A673 (cell line): ENCODE measurements around the gene PCDHA3. TPM values are rescaled to one million over a fixed set of nuclear protein-coding genes. Genes with fewer than 3 reads are reported as not detected.
A peak's percentile ranks its signal among the peaks of the same experiment; 100 is the strongest.
"Not testable (repeated sequence)": the region's sequence is repeated elsewhere in the genome, so short reads cannot be mapped to it uniquely, and the experiment has no call there.

Experiments used
- BruUV-seq: library from RNA; stranded (reverse); fragments of 400-500 nt; replicated peaks from 2 replicates; lab custom pipeline; 2021; lab: Mats Ljungman, UMichigan
- CTCF ChIA-PET: fragments of 300-600 bp; sonication (Branson Sonifier 250); formaldehyde crosslinking; loops from one replicate; lab custom pipeline; 2022; ENCODE audit warnings: antibody characterized with exemption; lab: Charles Lee
- POLR2A ChIA-PET: fragments of 300-600 bp; sonication (Branson Sonifier 250); formaldehyde crosslinking; loops from one replicate; lab custom pipeline; 2022; ENCODE audit warnings: antibody characterized with exemption; ENCODE audit not compliant: low non-redundant PET; lab: Charles Lee
- DNase-seq: peaks from one replicate; pipeline ENCODE4 v3.0.0-alpha.2; 2015; ENCODE audit warnings: low spot score
- H3K27ac ChIP-seq: fragments of 200-600 bp; sonication (generic); 2 replicates; pipeline ENCODE4 v1.5.1; 2016; ENCODE audit warnings: mixed run types, low read depth, mild to moderate bottlenecking, mixed read lengths, antibody characterized with exemption, low read length; ENCODE audit not compliant: poor library complexity, severe bottlenecking
- H3K27me3 ChIP-seq: fragments of 200-600 bp; sonication (generic); replicated peaks from 2 replicates; pipeline ENCODE4 v1.6.1; 2017; ENCODE audit warnings: mixed run types, low read depth, mild to moderate bottlenecking, mixed read lengths, antibody characterized with exemption, low read length; ENCODE audit not compliant: insufficient read depth, poor library complexity
- H3K36me3 ChIP-seq: fragments of 200-600 bp; sonication (generic); 2 replicates; pipeline ENCODE4 v1.6.1; 2016; ENCODE audit warnings: mixed run types, mild to moderate bottlenecking, mixed read lengths, antibody characterized with exemption, low read length; ENCODE audit not compliant: insufficient read depth, poor library complexity, severe bottlenecking
- H3K4me1 ChIP-seq: fragments of 200-600 bp; sonication (generic); 2 replicates; pipeline ENCODE4 v1.6.1; 2017; ENCODE audit warnings: mixed run types, mild to moderate bottlenecking, mixed read lengths, antibody characterized with exemption, low read length; ENCODE audit not compliant: insufficient read depth, poor library complexity, severe bottlenecking
- H3K4me3 ChIP-seq: fragments of 200-600 bp; sonication (generic); 2 replicates; pipeline ENCODE4 v1.5.1; 2016; ENCODE audit warnings: low read depth, mixed run types, mild to moderate bottlenecking, mixed read lengths, low read length; ENCODE audit not compliant: poor library complexity, severe bottlenecking
- H3K9me3 ChIP-seq: fragments of 200-600 bp; sonication (generic); 2 replicates; pipeline ENCODE4 v1.6.1; 2016; ENCODE audit warnings: mixed run types, low read depth, mild to moderate bottlenecking, mixed read lengths, antibody characterized with exemption, low read length; ENCODE audit not compliant: poor library complexity, severe bottlenecking
- EZH2 ChIP-seq: fragments of 200-600 bp; sonication (generic); IDR thresholded peaks from 2 replicates; pipeline ENCODE4 v1.6.1; 2017; ENCODE audit warnings: borderline replicate concordance, low read depth, mild to moderate bottlenecking, mixed read lengths, antibody characterized with exemption, low read length; ENCODE audit not compliant: poor library complexity, severe bottlenecking
- intact Hi-C: fragments of 100-400 bp; cut with micrococcal nuclease; formaldehyde crosslinking; loops from one replicate; pipeline ENCODE4 v1.10.0; 2022; ENCODE audit not compliant: unreplicated experiment
- total RNA-seq: library from RNA; stranded (reverse); gene quantifications from 2 replicates; pipeline ENCODE4 v1.2.3, GENCODE V29; 2021
- TF ChIP-seq, protein P1 (sequence below): fragments of 300-800, 200-600 bp; sonication (generic); conservative IDR thresholded peaks from 2 replicates; pipeline ENCODE4 v1.5.1; 2017; ENCODE audit warnings: low read depth, mild to moderate bottlenecking, antibody characterized with exemption, low read length, moderate library complexity, mixed read lengths

Gene PCDHA3
- total RNA-seq, 1 experiment from 2014 or later = 3.2 TPM

DNA sequence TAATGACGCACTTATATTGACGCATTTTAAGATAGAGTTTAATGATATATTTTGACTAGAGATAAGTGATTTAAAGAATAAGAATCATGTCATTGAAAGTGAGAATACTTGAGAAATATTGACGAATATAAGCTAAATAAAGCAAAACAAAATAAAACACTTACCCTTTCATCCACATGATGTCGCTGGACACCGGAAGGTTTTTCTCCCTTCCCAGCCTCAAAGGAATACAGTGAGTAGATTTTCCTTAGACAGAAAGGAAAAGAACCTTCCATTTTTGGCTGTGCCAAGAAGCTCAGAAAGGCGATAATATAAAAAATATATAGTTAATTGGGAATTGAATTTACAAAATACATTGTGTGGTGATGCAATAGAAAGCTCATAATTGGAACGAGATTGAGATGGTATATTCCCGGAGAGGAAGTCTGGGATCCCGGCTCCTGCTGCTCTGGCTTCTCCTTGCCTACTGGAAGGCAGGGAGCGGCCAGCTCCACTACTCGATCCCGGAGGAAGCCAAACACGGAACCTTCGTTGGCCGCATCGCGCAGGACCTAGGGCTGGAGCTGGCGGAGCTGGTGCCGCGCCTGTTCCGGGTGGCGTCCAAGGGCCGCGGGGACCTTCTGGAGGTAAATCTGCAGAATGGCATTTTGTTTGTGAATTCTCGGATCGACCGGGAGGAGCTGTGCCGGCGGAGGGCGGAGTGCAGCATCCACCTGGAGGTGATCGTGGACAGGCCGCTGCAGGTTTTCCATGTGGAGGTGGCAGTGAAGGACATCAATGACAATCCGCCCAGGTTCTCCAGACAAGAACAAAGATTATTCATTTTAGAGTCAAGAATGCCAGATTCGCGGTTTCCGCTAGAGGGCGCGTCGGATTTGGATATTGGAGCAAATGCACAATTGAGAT lies 20.8 kb downstream of the PCDHA3 start, which contains the start of gene PCDHA5:
Gene PCDHA5, plus strand, starts transcription at position 239 of the 906 bp plus-strand sequence.
- H3K4me3 ChIP-seq = peak within 1 kb of the TSS; percentile 55
- peaks cover 3% of the 10 kb centered on the region for H3K9me3 ChIP-seq
- peak within 1 kb of the TSS; percentile 4 for H3K27ac ChIP-seq
- H3K27me3 ChIP-seq = no peaks in the 10 kb centered on the region
- H3K36me3 ChIP-seq = no peaks in the 10 kb centered on the region
- no peak for TF ChIP-seq EZH2
- TF ChIP-seq, protein P1, sequence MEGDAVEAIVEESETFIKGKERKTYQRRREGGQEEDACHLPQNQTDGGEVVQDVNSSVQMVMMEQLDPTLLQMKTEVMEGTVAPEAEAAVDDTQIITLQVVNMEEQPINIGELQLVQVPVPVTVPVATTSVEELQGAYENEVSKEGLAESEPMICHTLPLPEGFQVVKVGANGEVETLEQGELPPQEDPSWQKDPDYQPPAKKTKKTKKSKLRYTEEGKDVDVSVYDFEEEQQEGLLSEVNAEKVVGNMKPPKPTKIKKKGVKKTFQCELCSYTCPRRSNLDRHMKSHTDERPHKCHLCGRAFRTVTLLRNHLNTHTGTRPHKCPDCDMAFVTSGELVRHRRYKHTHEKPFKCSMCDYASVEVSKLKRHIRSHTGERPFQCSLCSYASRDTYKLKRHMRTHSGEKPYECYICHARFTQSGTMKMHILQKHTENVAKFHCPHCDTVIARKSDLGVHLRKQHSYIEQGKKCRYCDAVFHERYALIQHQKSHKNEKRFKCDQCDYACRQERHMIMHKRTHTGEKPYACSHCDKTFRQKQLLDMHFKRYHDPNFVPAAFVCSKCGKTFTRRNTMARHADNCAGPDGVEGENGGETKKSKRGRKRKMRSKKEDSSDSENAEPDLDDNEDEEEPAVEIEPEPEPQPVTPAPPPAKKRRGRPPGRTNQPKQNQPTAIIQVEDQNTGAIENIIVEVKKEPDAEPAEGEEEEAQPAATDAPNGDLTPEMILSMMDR = peak; percentile 73
- BruUV-seq = no TSS peak
- intact Hi-C loops = no loop called here
- DNase-seq = peak; percentile 76
- POLR2A ChIA-PET = interaction anchor here (0.6 kb wide), 1 partner anchor 131 kb away, joined by 3 read pairs; the partner anchor contains the start of genes HARS1 and HARS2
- CTCF ChIA-PET = interaction anchor here (0.6 to 1.4 kb wide), 8 partner anchors 16 to 577 kb away, joined by 3 to 5 read pairs (median 3); partner anchors contain the start of genes HBEGF and PCDHA1
- no peaks in the 10 kb centered on the region for H3K4me1 ChIP-seq

DNA sequence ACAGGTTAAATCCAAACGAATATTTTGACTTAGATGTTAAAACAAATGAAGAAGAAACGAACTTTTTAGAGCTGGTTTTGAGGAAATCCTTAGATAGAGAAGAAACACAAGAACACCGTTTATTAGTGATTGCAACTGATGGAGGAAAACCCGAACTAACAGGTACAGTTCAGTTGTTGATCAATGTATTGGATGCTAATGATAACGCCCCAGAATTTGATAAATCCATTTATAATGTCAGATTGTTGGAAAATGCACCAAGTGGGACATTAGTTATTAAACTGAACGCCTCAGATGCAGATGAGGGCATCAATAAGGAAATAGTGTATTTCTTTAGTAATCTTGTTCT lies 21.4 kb downstream of the PCDHA3 start:
- Histone ChIP-seq H3K27me3 (no peaks in the 10 kb centered on the region), H3K9me3 (peaks cover 3% of the 10 kb centered on the region), H3K36me3 (no peaks in the 10 kb centered on the region), H3K4me3 (peak overlapping the region; percentile 55), H3K27ac (no peak overlapping the region), H3K4me1 (no peaks in the 10 kb centered on the region)
- POLR2A ChIA-PET = no interaction called here
- intact Hi-C loops = no loop called here
- DNase-seq = no peak
- BruUV-seq = no TSS peak
- CTCF ChIA-PET = interaction anchor here (1.4 kb wide), 1 partner anchor 36 kb away, joined by 5 read pairs; the partner anchor contains the start of gene PCDHA1
- TF ChIP-seq EZH2 = no peak
- TF ChIP-seq, protein P1 = no peak

DNA sequence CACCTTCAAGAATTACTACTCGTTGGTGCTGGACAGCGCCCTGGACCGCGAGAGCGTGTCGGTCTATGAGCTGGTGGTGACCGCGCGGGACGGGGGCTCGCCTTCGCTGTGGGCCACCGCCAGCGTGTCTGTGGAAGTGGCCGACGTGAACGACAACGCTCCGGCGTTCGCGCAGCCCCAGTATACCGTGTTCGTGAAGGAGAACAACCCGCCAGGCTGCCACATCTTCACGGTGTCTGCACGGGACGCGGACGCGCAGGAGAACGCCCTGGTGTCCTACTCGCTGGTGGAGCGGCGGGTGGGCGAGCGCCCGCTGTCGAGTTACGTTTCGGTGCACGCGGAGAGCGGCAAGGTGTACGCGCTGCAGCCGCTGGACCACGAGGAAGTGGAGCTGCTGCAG lies 22.1 kb downstream of the PCDHA3 start:
- H3K27me3 ChIP-seq, intact Hi-C loops, H3K4me3 ChIP-seq, POLR2A ChIA-PET, DNase-seq, H3K9me3 ChIP-seq, H3K4me1 ChIP-seq, H3K27ac ChIP-seq, BruUV-seq, CTCF ChIA-PET, H3K36me3 ChIP-seq: not testable (repeated sequence)
